Measurements from ENCODE around the gene SNX32.
A peak's percentile ranks its signal among the peaks of the same experiment; 100 is the strongest.

DNA sequence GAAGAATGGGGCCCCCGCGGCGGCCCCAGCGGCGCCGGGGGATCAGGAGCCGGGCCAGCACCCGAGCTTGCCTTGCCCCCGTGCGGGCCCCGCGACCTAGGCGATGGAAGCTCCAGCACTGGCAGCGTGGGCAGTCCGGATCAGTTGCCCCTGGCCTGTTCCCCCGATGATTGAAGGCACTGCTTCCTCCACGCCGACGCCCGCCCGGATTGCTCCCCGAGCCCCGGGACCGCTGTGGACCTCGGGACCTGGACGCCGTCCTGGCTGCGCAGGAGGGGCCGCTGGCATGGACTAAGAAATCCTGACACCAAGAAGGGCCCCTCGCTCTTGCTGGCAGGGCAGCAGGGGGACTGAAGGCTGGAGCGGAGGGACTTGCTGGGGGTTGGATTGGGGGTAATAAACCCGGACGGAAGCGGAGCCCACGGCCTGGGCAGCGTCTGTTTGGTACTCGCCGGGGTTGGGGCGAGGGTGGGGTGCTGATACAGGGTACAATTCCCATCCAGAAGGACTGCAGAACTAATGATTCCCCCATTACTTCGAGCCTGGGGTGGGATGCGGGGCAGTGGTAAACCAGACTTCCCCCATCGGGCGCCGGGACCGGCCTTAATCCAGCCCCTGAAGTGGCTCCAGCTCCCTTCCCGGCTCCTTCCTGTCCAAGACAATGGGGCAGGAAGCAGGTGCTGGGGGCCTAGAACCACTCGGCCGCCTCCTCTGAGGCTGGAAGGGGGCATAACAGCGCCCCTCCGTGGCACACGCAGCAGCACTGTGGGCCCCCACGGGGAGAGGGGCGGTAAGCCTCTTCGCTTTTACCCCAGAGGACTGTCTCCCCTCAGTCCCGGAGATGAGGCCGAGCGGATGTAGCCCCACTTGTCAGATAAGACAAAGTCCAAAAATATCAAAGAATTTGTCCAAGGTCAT, 57.7 kb downstream of the SNX32 start:
- TF ChIP-seq HOXB5 (CRISPR knock-in tag; IDR thresholded peaks at IDR 0.05) (no peak), BHLHE40 (IDR thresholded peaks at IDR 0.05; ENCODE audit: low read depth, low read length) (no peak), CTCF (IDR thresholded peaks at IDR 0.05) (peak; percentile 33; the same call in 2 of the 3 replicates), REST (IDR thresholded peaks at IDR 0.05) (no peak; the same call in 1 of the 2 replicates), POLR2A (IDR thresholded peaks at IDR 0.05; ENCODE audit: low read length) (peak; percentile 7; the same call in 1 of the 2 replicates), RCOR1 (IDR thresholded peaks at IDR 0.05; ENCODE audit: low read depth, low read length) (no peak)
